Activated CD4-positive, alpha-beta T cell treated with anti-CD3 and anti-CD28 coated beads, Interleukin-2, Interleukin-4, amounts not matched to agents 100 ng/mL and 50 ng/mL, durations not matched to agents 16 hours and 8 hours (primary cell): ENCODE data around the gene S100A4.
"Not testable (repeated sequence)": the region's sequence is repeated elsewhere in the genome, so short reads cannot be mapped to it uniquely, and the experiment has no call there.

Source experiments
- DNase-seq: peaks from one replicate; pipeline ENCODE4 v3.0.0-alpha.2; 2020; ENCODE audit warnings: low spot score

Gene S100A4

GRCh38 chr1:153533689-153534201 lies 11.9 kb downstream of the S100A4 start:
- DNase-seq, result peak; percentile 36

GRCh38 chr1:153532769-153533599 lies 12.6 kb downstream of the S100A4 start:
- DNase-seq, result peak; percentile 87

- peak; percentile 86 for DNase-seq
Observed at GRCh38 chr1:153532181-153532580, 13.4 kb downstream of the S100A4 start.

GRCh38 chr1:153531638-153532037 lies 14.0 kb downstream of the S100A4 start:
- no peak for DNase-seq

GRCh38 chr1:153527683-153528040 lies 17.9 kb downstream of the S100A4 start:
- no peak for DNase-seq

GRCh38 chr1:153527023-153527682 lies 18.5 kb downstream of the S100A4 start:
- DNase-seq, result no peak

- no peak for DNase-seq
Observed at GRCh38 chr1:153526132-153526543, 19.5 kb downstream of the S100A4 start.

GRCh38 chr1:153525088-153525728 lies 20.4 kb downstream of the S100A4 start:
- DNase-seq, result no peak

- not testable (repeated sequence) for DNase-seq
Observed at GRCh38 chr1:153522353-153523048, 23.1 kb downstream of the S100A4 start.

- DNase-seq, result not testable (repeated sequence)
Observed at GRCh38 chr1:153521808-153522207, 23.8 kb downstream of the S100A4 start.

- DNase-seq, result no peak
Observed at GRCh38 chr1:153520818-153521476, 24.7 kb downstream of the S100A4 start.

- DNase-seq, result not testable (repeated sequence)
Observed at GRCh38 chr1:153520137-153520691, 25.4 kb downstream of the S100A4 start.

GRCh38 chr1:153519242-153519641 lies 26.4 kb downstream of the S100A4 start:
- no peak for DNase-seq

- DNase-seq, result no peak
Observed at GRCh38 chr1:153515504-153516394, 29.9 kb downstream of the S100A4 start.

GRCh38 chr1:153513666-153514065 lies 31.9 kb downstream of the S100A4 start:
- no peak for DNase-seq

- no peak for DNase-seq
Observed at GRCh38 chr1:153513023-153513422, 32.6 kb downstream of the S100A4 start.

GRCh38 chr1:153510984-153511410 lies 34.6 kb downstream of the S100A4 start:
- peak; percentile 89 for DNase-seq

- peak; percentile 79 for DNase-seq
Observed at GRCh38 chr1:153509729-153510354, 35.8 kb downstream of the S100A4 start.

- DNase-seq, result no peak
Observed at GRCh38 chr1:153509036-153509435, 36.6 kb downstream of the S100A4 start.
